ENCODE results near the gene PLN. TPM values are rescaled to one million over a fixed set of nuclear protein-coding genes. Genes with fewer than 3 reads are reported as not detected.

The PLN gene
- total and polyA plus RNA-seq, 5 donors from 2014 or later = 0.13 to 0.40 (median 0.27) TPM; not detected in 1

DNA sequence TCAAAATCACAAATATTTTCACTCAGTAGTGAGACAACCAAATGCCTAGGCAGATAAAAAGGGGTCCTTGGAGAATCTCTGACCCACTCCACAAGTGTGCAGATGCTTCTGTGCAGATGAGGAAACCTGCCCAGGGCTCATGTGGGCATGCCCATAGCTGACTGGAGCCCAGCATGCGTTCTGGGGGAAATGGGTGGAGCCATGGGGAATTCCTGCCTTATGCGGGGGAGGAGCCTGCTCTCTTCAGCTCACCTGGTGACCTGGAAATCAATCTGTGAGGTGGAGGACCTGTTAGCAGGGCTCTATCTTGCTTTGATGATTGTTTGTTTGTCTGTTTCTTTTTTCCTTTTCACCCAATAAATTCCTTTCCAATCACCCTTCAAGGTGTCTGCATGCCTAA is 23.4 kb upstream of the PLN start:
- H3K36me3 Mint-ChIP-seq = peaks cover 38% of the 10 kb centered on the region
- no peak for ATAC-seq (ENCODE audit: low read depth in 2 of 2)
- H3K9me3 ChIP-seq (ENCODE audit: control insufficient read depth in 2 of 2, low read length in 2 of 2) = no peaks in the 10 kb centered on the region
- H3K9me3 Mint-ChIP-seq = no peaks in the 10 kb centered on the region
- H3K36me3 ChIP-seq (ENCODE audit: control insufficient read depth, insufficient read depth, low read length) = peaks cover 27% of the 10 kb centered on the region
- H3K4me3 ChIP-seq (ENCODE audit: low read depth, low read length) = no peak overlapping the region
- no peaks in the 10 kb centered on the region for H3K27me3 Mint-ChIP-seq
- no peaks in the 10 kb centered on the region for H3K27me3 ChIP-seq (ENCODE audit: control insufficient read depth, insufficient read depth, low read length)
- H3K4me1 Mint-ChIP-seq = peaks cover 26 to 50% (median 31%) of the 10 kb centered on the region in 4 donors
- no peak overlapping the region for H3K27ac Mint-ChIP-seq
- H3K27ac ChIP-seq (ENCODE audit: insufficient read depth, low read length, poor library complexity, severe bottlenecking) = peak overlapping the region; percentile 11
- DNase-seq = no peak
- no peaks in the 10 kb centered on the region for H3K4me1 ChIP-seq (ENCODE audit: control insufficient read depth, insufficient read depth, low read length, poor library complexity, severe bottlenecking)
- H3K4me3 Mint-ChIP-seq = peak overlapping the region in 1 of 4 donors; percentile 71

DNA sequence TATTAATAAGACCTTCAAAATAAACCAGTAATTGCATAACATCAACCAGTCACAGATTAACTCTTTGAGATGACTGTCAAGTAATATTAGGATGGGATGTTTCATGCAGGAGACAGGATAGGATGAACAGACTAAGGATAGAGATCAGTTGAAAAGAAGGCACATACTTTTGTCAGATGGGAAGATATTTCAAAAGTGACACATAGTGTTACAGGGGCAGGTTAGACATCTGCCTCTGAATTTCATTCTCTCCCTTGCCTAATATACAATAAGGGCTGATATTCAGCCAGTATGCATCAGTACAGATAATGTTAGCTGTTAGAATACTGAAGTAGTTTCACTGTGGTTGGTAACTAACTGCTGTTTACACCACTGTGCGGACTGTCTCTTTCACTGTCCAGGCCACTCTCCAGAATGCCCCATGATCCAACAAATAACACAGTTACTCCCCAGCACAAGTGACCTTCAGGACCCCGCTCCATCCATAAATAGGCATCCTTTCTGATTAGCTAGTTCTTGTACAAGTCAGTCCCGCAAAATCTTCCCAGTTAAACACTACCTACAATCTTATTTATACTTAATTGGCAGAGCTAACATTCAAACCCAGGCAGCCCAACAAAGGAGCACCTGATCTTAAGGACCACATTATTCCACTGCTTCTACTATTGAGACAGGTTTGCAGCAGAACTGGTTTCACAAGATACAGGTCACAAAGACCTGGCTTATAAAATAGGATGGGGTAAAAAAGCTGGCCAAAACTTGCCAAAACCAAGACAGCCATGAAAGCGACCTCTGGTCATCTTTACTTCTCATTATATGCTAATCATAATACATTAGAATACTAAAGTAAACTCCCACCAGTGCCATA is 21.9 kb upstream of the PLN start:
- no peak for ATAC-seq (ENCODE audit: low read depth in 2 of 2)

GRCh38 chr6:118528129-118528528 is 20.0 kb upstream of the PLN start:
- Histone ChIP-seq H3K36me3 (ENCODE audit: control insufficient read depth, insufficient read depth, low read length) (peaks cover 11% of the 10 kb centered on the region), H3K27me3 (ENCODE audit: control insufficient read depth, insufficient read depth, low read length) (no peaks in the 10 kb centered on the region), H3K4me3 (ENCODE audit: low read depth, low read length) (no peak overlapping the region), H3K27ac (ENCODE audit: insufficient read depth, low read length, poor library complexity, severe bottlenecking) (no peak overlapping the region), H3K4me1 (ENCODE audit: control insufficient read depth, insufficient read depth, low read length, poor library complexity, severe bottlenecking) (no peaks in the 10 kb centered on the region), H3K9me3 (ENCODE audit: control insufficient read depth in 2 of 2, low read length in 2 of 2) (peaks cover 0 to 2% of the 10 kb centered on the region in 2 experiments)
- ATAC-seq (ENCODE audit: low read depth in 2 of 2) (no peak), DNase-seq (no peak)
- Mint-ChIP-seq H3K9me3 (peaks cover 0 to 4% (median 1%) of the 10 kb centered on the region in 7 donors), H3K27me3 (no peaks in the 10 kb centered on the region), H3K4me3 (no peak overlapping the region), H3K4me1 (peaks cover 39 to 68% (median 47%) of the 10 kb centered on the region in 4 donors), H3K36me3 (peaks cover 40% of the 10 kb centered on the region), H3K27ac (peak overlapping the region; percentile 2 to 38 (median 13))

More for the DNA sequence above, 21.9 kb upstream of the PLN start:
- Histone ChIP-seq H3K4me1 (ENCODE audit: control insufficient read depth, insufficient read depth, low read length, poor library complexity, severe bottlenecking) (no peaks in the 10 kb centered on the region), H3K4me3 (ENCODE audit: low read depth, low read length) (no peak overlapping the region), H3K36me3 (ENCODE audit: control insufficient read depth, insufficient read depth, low read length) (peaks cover 22% of the 10 kb centered on the region), H3K27ac (ENCODE audit: insufficient read depth, low read length, poor library complexity, severe bottlenecking) (no peak overlapping the region), H3K27me3 (ENCODE audit: control insufficient read depth, insufficient read depth, low read length) (no peaks in the 10 kb centered on the region), H3K9me3 (ENCODE audit: control insufficient read depth in 2 of 2, low read length in 2 of 2) (peaks cover 0 to 2% of the 10 kb centered on the region in 2 experiments)
- peaks cover 0 to 4% (median 0%) of the 10 kb centered on the region in 7 donors for H3K9me3 Mint-ChIP-seq
- H3K4me3 Mint-ChIP-seq = no peak overlapping the region
- peak overlapping the region; percentile 8 to 17 (median 10) for H3K27ac Mint-ChIP-seq
- DNase-seq = no peak
- H3K4me1 Mint-ChIP-seq = peaks cover 27 to 53% (median 35%) of the 10 kb centered on the region in 4 donors
- H3K36me3 Mint-ChIP-seq = peaks cover 35% of the 10 kb centered on the region
- H3K27me3 Mint-ChIP-seq = no peaks in the 10 kb centered on the region

GRCh38 chr6:118529756-118530155 is 18.3 kb upstream of the PLN start:
- Histone ChIP-seq H3K9me3 (ENCODE audit: control insufficient read depth in 2 of 2, low read length in 2 of 2) (peaks cover 0 to 2% of the 10 kb centered on the region in 2 experiments), H3K4me3 (ENCODE audit: low read depth, low read length) (no peak overlapping the region), H3K4me1 (ENCODE audit: control insufficient read depth, insufficient read depth, low read length, poor library complexity, severe bottlenecking) (no peaks in the 10 kb centered on the region), H3K36me3 (ENCODE audit: control insufficient read depth, insufficient read depth, low read length) (peaks cover 1% of the 10 kb centered on the region), H3K27ac (ENCODE audit: insufficient read depth, low read length, poor library complexity, severe bottlenecking) (no peak overlapping the region), H3K27me3 (ENCODE audit: control insufficient read depth, insufficient read depth, low read length) (no peaks in the 10 kb centered on the region)
- DNase-seq = no peak
- no peaks in the 10 kb centered on the region for H3K27me3 Mint-ChIP-seq
- peaks cover 34 to 71% (median 47%) of the 10 kb centered on the region in 4 donors for H3K4me1 Mint-ChIP-seq
- no peak overlapping the region for H3K4me3 Mint-ChIP-seq
- H3K9me3 Mint-ChIP-seq = peaks cover 0 to 4% (median 1%) of the 10 kb centered on the region in 7 donors
- no peak overlapping the region for H3K27ac Mint-ChIP-seq
- H3K36me3 Mint-ChIP-seq = peaks cover 38% of the 10 kb centered on the region
- ATAC-seq (ENCODE audit: low read depth in 2 of 2) = no peak

DNA sequence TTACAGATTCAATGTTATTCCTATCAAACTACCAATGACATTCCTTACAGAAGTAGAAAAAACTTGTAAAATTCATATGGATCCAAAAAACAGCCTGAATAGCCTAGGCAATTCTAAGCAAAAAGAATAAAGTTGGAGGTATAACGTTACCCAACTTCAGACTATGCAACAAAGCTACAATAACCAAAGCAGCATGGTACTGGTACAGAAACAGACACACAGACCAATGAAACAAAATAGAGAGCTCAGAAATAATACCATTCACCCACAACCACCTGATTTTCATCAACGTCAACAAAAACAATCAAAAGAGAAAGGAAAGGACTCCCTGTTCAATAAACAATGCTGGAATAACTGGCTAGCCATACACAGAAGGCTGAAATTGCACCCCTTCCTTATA is 17.2 kb upstream of the PLN start:
- Histone ChIP-seq H3K36me3 (ENCODE audit: control insufficient read depth, insufficient read depth, low read length) (no peaks in the 10 kb centered on the region), H3K9me3 (ENCODE audit: control insufficient read depth in 2 of 2, low read length in 2 of 2) (peaks cover 0 to 2% of the 10 kb centered on the region in 2 experiments), H3K4me1 (ENCODE audit: control insufficient read depth, insufficient read depth, low read length, poor library complexity, severe bottlenecking) (no peaks in the 10 kb centered on the region), H3K4me3 (ENCODE audit: low read depth, low read length) (no peak overlapping the region), H3K27ac (ENCODE audit: insufficient read depth, low read length, poor library complexity, severe bottlenecking) (no peak overlapping the region), H3K27me3 (ENCODE audit: control insufficient read depth, insufficient read depth, low read length) (no peaks in the 10 kb centered on the region)
- Mint-ChIP-seq H3K4me3 (no peak overlapping the region), H3K4me1 (peaks cover 27 to 67% (median 40%) of the 10 kb centered on the region in 4 donors), H3K9me3 (peaks cover 0 to 4% (median 2%) of the 10 kb centered on the region in 7 donors), H3K27ac (no peak overlapping the region), H3K36me3 (peaks cover 38% of the 10 kb centered on the region), H3K27me3 (no peaks in the 10 kb centered on the region)
- DNase-seq (no peak), ATAC-seq (ENCODE audit: low read depth in 2 of 2) (no peak)

- Histone ChIP-seq H3K4me3 (ENCODE audit: low read depth, low read length) (no peak overlapping the region), H3K27me3 (ENCODE audit: control insufficient read depth, insufficient read depth, low read length) (no peaks in the 10 kb centered on the region), H3K9me3 (ENCODE audit: control insufficient read depth in 2 of 2, low read length in 2 of 2) (peaks cover 0 to 2% of the 10 kb centered on the region in 2 experiments), H3K4me1 (ENCODE audit: control insufficient read depth, insufficient read depth, low read length, poor library complexity, severe bottlenecking) (no peaks in the 10 kb centered on the region), H3K36me3 (ENCODE audit: control insufficient read depth, insufficient read depth, low read length) (no peaks in the 10 kb centered on the region), H3K27ac (ENCODE audit: insufficient read depth, low read length, poor library complexity, severe bottlenecking) (no peak overlapping the region)
- H3K27ac Mint-ChIP-seq = no peak overlapping the region
- no peak overlapping the region for H3K4me3 Mint-ChIP-seq
- peaks cover 23% of the 10 kb centered on the region for H3K36me3 Mint-ChIP-seq
- ATAC-seq (ENCODE audit: low read depth in 2 of 2) (no peak), DNase-seq (no peak)
- peaks cover 30 to 61% (median 36%) of the 10 kb centered on the region in 4 donors for H3K4me1 Mint-ChIP-seq
- peaks cover 0 to 4% (median 2%) of the 10 kb centered on the region in 7 donors for H3K9me3 Mint-ChIP-seq
- no peaks in the 10 kb centered on the region for H3K27me3 Mint-ChIP-seq
Measured at GRCh38 chr6:118535176-118535844, 12.8 kb upstream of the PLN start.

DNA sequence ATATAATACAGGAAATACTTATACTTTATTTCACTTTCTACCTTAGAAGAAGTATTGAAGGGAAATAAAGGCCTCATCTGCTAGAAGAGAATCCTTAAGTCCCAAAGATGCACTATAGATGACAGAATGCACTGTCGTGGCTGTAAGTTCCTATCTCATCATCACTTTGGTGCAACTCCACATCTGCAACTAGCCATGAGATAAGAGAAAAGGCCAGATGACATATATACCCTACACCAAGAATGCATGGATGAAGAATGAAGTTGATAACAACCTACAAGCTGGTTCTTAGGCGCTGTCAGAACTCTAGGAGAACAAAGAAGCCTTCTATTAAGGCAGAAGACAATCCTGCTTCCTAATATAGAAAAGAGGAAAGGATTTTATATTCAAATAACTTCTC is 11.6 kb upstream of the PLN start:
- H3K9me3 ChIP-seq (ENCODE audit: control insufficient read depth in 2 of 2, low read length in 2 of 2) = no peaks in the 10 kb centered on the region
- no peaks in the 10 kb centered on the region for H3K27me3 ChIP-seq (ENCODE audit: control insufficient read depth, insufficient read depth, low read length)
- H3K4me1 ChIP-seq (ENCODE audit: control insufficient read depth, insufficient read depth, low read length, poor library complexity, severe bottlenecking) = no peaks in the 10 kb centered on the region
- Mint-ChIP-seq H3K36me3 (peaks cover 17% of the 10 kb centered on the region), H3K27ac (peak overlapping the region in 1 of 3 donors; percentile 22), H3K4me3 (no peak overlapping the region), H3K4me1 (peaks cover 21 to 57% (median 34%) of the 10 kb centered on the region in 4 donors), H3K9me3 (peaks cover 0 to 4% (median 0%) of the 10 kb centered on the region in 7 donors), H3K27me3 (no peaks in the 10 kb centered on the region)
- DNase-seq (no peak), ATAC-seq (ENCODE audit: low read depth in 2 of 2) (no peak)
- H3K36me3 ChIP-seq (ENCODE audit: control insufficient read depth, insufficient read depth, low read length) = no peaks in the 10 kb centered on the region
- no peak overlapping the region for H3K4me3 ChIP-seq (ENCODE audit: low read depth, low read length)
- H3K27ac ChIP-seq (ENCODE audit: insufficient read depth, low read length, poor library complexity, severe bottlenecking) = no peak overlapping the region

Measured in CD4-positive, CD25-positive, alpha-beta regulatory T cell (primary cell).